Panc1 (cell line): ENCODE data around the gene OSBPL8. TPM values are rescaled to one million over a fixed set of nuclear protein-coding genes. Genes with fewer than 3 reads are reported as not detected.

Experiments used
- ATAC-seq: fragments of 200-7000 bp; cut with Tn5 transposase; 2 replicates; pipeline ENCODE4 v1.9.1; 2020; ENCODE audit warnings: mild to moderate bottlenecking, moderate library complexity
- BruUV-seq: library from RNA; stranded (reverse); fragments of 400-500 nt; replicated peaks from 2 replicates; lab custom pipeline; 2021; lab: Mats Ljungman, UMichigan
- CTCF ChIA-PET: fragments of 300-600 bp; sonication (Branson Sonifier 250); formaldehyde crosslinking; loops from one replicate; lab custom pipeline; 2022; ENCODE audit warnings: antibody characterized with exemption; lab: Charles Lee
- POLR2A ChIA-PET: fragments of 300-600 bp; sonication (Branson Sonifier 250); formaldehyde crosslinking; loops from one replicate; lab custom pipeline; 2022; ENCODE audit warnings: antibody characterized with exemption; lab: Charles Lee
- DNase-seq: peaks from one replicate; pipeline ENCODE4 v3.0.0-alpha.2; 2010; ENCODE audit warnings: low read depth, low spot score
- H3K27ac ChIP-seq: 2 replicates; pipeline ENCODE4 v1.5.1; 2011; ENCODE audit warnings: mild to moderate bottlenecking, low read length, inconsistent platforms
- H3K27me3 ChIP-seq: fragments of 200-500 bp; sonication (Bioruptor generic); 2 replicates; pipeline ENCODE4 v1.6.0; 2014; ENCODE audit warnings: low read length, inconsistent platforms; ENCODE audit not compliant: control insufficient read depth, insufficient read depth
- H3K36me3 ChIP-seq: fragments of 200-500 bp; sonication (Bioruptor generic); 2 replicates; pipeline ENCODE4 v1.5.1; 2014; ENCODE audit warnings: inconsistent platforms, mild to moderate bottlenecking, low read length, moderate library complexity; ENCODE audit not compliant: control insufficient read depth, insufficient read depth
- H3K4me1 ChIP-seq: 2 replicates; pipeline ENCODE4 v1.5.1; 2011; ENCODE audit warnings: inconsistent platforms, mild to moderate bottlenecking, low read length, moderate library complexity; ENCODE audit not compliant: control insufficient read depth, insufficient read depth
- H3K4me3 ChIP-seq, 2 experiments: 2 replicates each; pipeline ENCODE4 v1.5.1; 2011 to 2012; ENCODE audit warnings: low read depth in 2 of 2, low read length in 2 of 2, mild to moderate bottlenecking in 2 of 2, inconsistent platforms in 1 of 2, moderate library complexity in 1 of 2
- H3K9me3 ChIP-seq: fragments of 200-500 bp; sonication (Bioruptor generic); 2 replicates; pipeline ENCODE4 v1.5.1; 2014; ENCODE audit warnings: low read depth, mild to moderate bottlenecking, inconsistent platforms, low read length, moderate library complexity; ENCODE audit not compliant: control insufficient read depth, insufficient read depth
- POLR2AphosphoS5 ChIP-seq: IDR thresholded peaks from 2 replicates; pipeline ENCODE4 v1.6.1; 2012; ENCODE audit warnings: mild to moderate bottlenecking, low read depth, low read length, moderate library complexity
- SIN3A ChIP-seq: IDR thresholded peaks from 2 replicates; pipeline ENCODE4 v1.6.1; 2012; ENCODE audit warnings: low read depth, mild to moderate bottlenecking, low read length, moderate library complexity, borderline replicate concordance; ENCODE audit not compliant: insufficient read depth
- TCF7L2 ChIP-seq: IDR thresholded peaks from 2 replicates; pipeline ENCODE4 v1.6.1; 2011; ENCODE audit warnings: mild to moderate bottlenecking, low read depth, low read length, inconsistent platforms
- in situ Hi-C: cut with HindIII; loops from 2 replicates; pipeline ENCODE4 v1.10.0; 2016; ENCODE audit warnings: low sequenced_read_pairs, low pct_unique_long_range_greater_than_20kb
- intact Hi-C: fragments of 100-400 bp; cut with micrococcal nuclease; formaldehyde crosslinking; loops from one replicate; pipeline ENCODE4 v1.10.0; 2022; ENCODE audit not compliant: unreplicated experiment
- total RNA-seq: library from RNA; stranded (reverse); gene quantifications from one replicate; pipeline ENCODE4 v1.2.1, GENCODE V29; 2021; ENCODE audit not compliant: unreplicated experiment
- TF ChIP-seq, protein P1 (sequence below): fragments of 450-650 bp; IDR thresholded peaks from 2 replicates; pipeline ENCODE4 v1.5.1; 2017; ENCODE audit warnings: mild to moderate bottlenecking
- TF ChIP-seq, protein P2 (sequence below), 2 experiments: IDR thresholded peaks; 2 replicates each; pipeline ENCODE4 v1.6.1; 2011 to 2012; ENCODE audit warnings: low read depth in 2 of 2, control low read depth in 1 of 2, low read length in 1 of 2, mild to moderate bottlenecking in 1 of 2, moderate library complexity in 1 of 2; ENCODE audit not compliant: insufficient read depth in 1 of 2

The OSBPL8 gene
- total RNA-seq, 1 experiment from 2014 or later = 76.9 TPM

DNA sequence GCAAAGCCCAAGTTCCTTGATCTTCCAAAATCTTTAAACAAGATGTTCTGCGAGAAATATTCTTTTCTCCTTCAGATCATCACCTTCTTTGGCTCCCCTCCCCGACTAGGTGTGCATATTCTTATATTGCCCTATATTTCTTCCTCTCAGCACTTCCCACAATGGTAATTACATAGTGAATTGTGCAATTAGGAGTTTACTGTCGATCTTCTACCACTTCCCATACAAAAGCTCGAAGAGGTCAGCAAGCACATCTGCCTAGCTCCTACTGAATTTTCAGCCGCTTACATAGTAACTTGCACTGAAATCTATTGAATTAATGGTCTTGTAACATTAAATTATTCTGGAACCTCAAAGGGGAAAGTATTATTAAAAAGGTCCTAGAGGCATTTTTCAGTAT is 16.7 kb downstream of the OSBPL8 start:
- no TSS peak for BruUV-seq
- CTCF ChIA-PET = no interaction called here
- POLR2A ChIA-PET = no interaction called here
- Histone ChIP-seq H3K4me3 (no peak overlapping the region), H3K27ac (no peak overlapping the region), H3K4me1 (peaks cover 4% of the 10 kb centered on the region; the same call in 1 of the 2 replicates), H3K9me3 (no peaks in the 10 kb centered on the region), H3K36me3 (no peaks in the 10 kb centered on the region), H3K27me3 (no peaks in the 10 kb centered on the region)
- DNase-seq (no peak), ATAC-seq (no peak)
- in situ Hi-C loops = no loop called here
- no peak for TF ChIP-seq POLR2AphosphoS5
- TF ChIP-seq, protein P1, sequence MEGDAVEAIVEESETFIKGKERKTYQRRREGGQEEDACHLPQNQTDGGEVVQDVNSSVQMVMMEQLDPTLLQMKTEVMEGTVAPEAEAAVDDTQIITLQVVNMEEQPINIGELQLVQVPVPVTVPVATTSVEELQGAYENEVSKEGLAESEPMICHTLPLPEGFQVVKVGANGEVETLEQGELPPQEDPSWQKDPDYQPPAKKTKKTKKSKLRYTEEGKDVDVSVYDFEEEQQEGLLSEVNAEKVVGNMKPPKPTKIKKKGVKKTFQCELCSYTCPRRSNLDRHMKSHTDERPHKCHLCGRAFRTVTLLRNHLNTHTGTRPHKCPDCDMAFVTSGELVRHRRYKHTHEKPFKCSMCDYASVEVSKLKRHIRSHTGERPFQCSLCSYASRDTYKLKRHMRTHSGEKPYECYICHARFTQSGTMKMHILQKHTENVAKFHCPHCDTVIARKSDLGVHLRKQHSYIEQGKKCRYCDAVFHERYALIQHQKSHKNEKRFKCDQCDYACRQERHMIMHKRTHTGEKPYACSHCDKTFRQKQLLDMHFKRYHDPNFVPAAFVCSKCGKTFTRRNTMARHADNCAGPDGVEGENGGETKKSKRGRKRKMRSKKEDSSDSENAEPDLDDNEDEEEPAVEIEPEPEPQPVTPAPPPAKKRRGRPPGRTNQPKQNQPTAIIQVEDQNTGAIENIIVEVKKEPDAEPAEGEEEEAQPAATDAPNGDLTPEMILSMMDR = no peak
- no peak for TF ChIP-seq TCF7L2
- TF ChIP-seq, protein P2, sequence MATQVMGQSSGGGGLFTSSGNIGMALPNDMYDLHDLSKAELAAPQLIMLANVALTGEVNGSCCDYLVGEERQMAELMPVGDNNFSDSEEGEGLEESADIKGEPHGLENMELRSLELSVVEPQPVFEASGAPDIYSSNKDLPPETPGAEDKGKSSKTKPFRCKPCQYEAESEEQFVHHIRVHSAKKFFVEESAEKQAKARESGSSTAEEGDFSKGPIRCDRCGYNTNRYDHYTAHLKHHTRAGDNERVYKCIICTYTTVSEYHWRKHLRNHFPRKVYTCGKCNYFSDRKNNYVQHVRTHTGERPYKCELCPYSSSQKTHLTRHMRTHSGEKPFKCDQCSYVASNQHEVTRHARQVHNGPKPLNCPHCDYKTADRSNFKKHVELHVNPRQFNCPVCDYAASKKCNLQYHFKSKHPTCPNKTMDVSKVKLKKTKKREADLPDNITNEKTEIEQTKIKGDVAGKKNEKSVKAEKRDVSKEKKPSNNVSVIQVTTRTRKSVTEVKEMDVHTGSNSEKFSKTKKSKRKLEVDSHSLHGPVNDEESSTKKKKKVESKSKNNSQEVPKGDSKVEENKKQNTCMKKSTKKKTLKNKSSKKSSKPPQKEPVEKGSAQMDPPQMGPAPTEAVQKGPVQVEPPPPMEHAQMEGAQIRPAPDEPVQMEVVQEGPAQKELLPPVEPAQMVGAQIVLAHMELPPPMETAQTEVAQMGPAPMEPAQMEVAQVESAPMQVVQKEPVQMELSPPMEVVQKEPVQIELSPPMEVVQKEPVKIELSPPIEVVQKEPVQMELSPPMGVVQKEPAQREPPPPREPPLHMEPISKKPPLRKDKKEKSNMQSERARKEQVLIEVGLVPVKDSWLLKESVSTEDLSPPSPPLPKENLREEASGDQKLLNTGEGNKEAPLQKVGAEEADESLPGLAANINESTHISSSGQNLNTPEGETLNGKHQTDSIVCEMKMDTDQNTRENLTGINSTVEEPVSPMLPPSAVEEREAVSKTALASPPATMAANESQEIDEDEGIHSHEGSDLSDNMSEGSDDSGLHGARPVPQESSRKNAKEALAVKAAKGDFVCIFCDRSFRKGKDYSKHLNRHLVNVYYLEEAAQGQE (IDR thresholded peaks at IDR 0.05; ENCODE audit: insufficient read depth in 1 of 2, low read depth in 2 of 2, low read length in 1 of 2) = no peak
- TF ChIP-seq SIN3A = no peak
- intact Hi-C loops = no loop called here

DNA sequence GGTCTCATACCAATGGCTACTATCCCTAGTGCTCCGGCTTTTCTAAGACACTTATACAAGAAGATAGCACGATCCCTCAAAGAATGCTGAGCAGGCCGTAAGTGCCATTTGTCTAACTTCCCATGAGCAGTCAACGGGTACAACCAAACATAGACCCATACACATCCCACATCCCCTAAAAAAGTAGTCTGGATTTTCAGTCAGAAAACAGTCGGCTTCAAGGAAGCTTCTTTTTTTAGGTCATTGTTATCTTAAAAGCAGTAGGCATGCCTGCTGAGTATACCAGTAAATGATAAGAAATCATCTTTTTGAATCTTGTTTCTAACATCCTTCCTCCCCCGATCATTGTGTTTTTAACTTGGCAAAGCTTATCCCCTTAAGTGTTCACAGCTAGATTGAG is 19.8 kb downstream of the OSBPL8 start:
- ATAC-seq = no peak
- POLR2A ChIA-PET = no interaction called here
- no peaks in the 10 kb centered on the region for H3K4me1 ChIP-seq
- in situ Hi-C loops (no loop called here), intact Hi-C loops (no loop called here)
- H3K27ac ChIP-seq = no peak overlapping the region
- no peaks in the 10 kb centered on the region for H3K27me3 ChIP-seq
- no peak overlapping the region for H3K4me3 ChIP-seq
- H3K36me3 ChIP-seq = no peaks in the 10 kb centered on the region
- no TSS peak for BruUV-seq
- H3K9me3 ChIP-seq = no peaks in the 10 kb centered on the region
- no peak for DNase-seq
- TF ChIP-seq POLR2AphosphoS5 = no peak
- TF ChIP-seq, protein P2 (IDR thresholded peaks at IDR 0.05; ENCODE audit: insufficient read depth in 1 of 2, low read depth in 2 of 2, low read length in 1 of 2) = no peak
- TF ChIP-seq, protein P1 = no peak
- CTCF ChIA-PET = interaction anchor here (0.6 kb wide), 1 partner anchor 227 kb away, joined by 3 read pairs; no protein-coding TSS in a partner anchor
